Tibial nerve (tissue), 4 donors: ENCODE results near the gene STPG1. TPM values are rescaled to one million over a fixed set of nuclear protein-coding genes. Genes with fewer than 3 reads are reported as not detected.
"Not testable (repeated sequence)": the region's sequence is repeated elsewhere in the genome, so short reads cannot be mapped to it uniquely, and the experiment has no call there.

Experiments used
- DNase-seq, 2 donors: peaks; one replicate each; pipeline ENCODE4 v3.0.0-alpha.2; 2019; ENCODE audit warnings: low spot score in 2 of 2
- H3K27ac ChIP-seq, 4 donors: fragments of 200-600 bp; sonication (generic) in 3 of 4; one replicate each; pipeline ENCODE4 v1.5.1; 2017 to 2019; ENCODE audit warnings: mild to moderate bottlenecking in 1 of 4
- H3K27me3 ChIP-seq, 2 donors: fragments of 200-600 bp; sonication (generic) in 1 of 2; one replicate each; pipeline versions ENCODE4 v1.5.1 to v1.6.0; 2017 to 2019
- H3K36me3 ChIP-seq, 3 donors: fragments of 200-600 bp; sonication (generic); one replicate each; pipeline ENCODE4 v1.5.1; 2018 to 2019
- H3K4me1 ChIP-seq, 4 donors: fragments of 200-600 bp; sonication (generic) in 3 of 4; one replicate each; pipeline ENCODE4 v1.5.1; 2017 to 2019
- H3K4me3 ChIP-seq, 4 donors: fragments of 200-600 bp; sonication (generic) in 3 of 4; one replicate each; pipeline ENCODE4 v1.5.1; 2017 to 2019; ENCODE audit warnings: mild to moderate bottlenecking in 1 of 4, moderate library complexity in 1 of 4
- H3K9me3 ChIP-seq, 4 donors: fragments of 200-600 bp; sonication (generic) in 3 of 4; one replicate each; pipeline ENCODE4 v1.5.1; 2017 to 2019
- EP300 ChIP-seq, 2 donors: sonication (generic); formaldehyde crosslinking; IDR thresholded peaks; one replicate each; pipeline ENCODE4 v1.6.1; 2017; ENCODE audit warnings: antibody characterized with exemption in 2 of 2, mild to moderate bottlenecking in 1 of 2
- POLR2A ChIP-seq, 2 donors: fragments of 450-650 bp; IDR thresholded peaks; one replicate each; pipeline ENCODE4 v1.6.1; 2017; ENCODE audit warnings: antibody characterized with exemption in 2 of 2, mild to moderate bottlenecking in 2 of 2, moderate library complexity in 2 of 2
- WGBS, 2 donors: methylation state at CpG; one replicate each; pipeline ENCODE4 v1.1.5; 2018; 5-methylcytosine and 5-hydroxymethylcytosine counted together
- total RNA-seq, 4 donors: library from RNA; depleted of rRNA; stranded (reverse); fragments of >200 nt; gene quantifications; one replicate each; pipeline ENCODE4 v1.1.0, GENCODE V29; 2016
- TF ChIP-seq, protein P1 (sequence below), 5 experiments: fragments of 200-600 bp in 3 of 5; fragments of 450-650 bp in 2 of 5; sonication (generic) in 3 of 5; IDR thresholded peaks; one replicate each; pipeline ENCODE4 v1.5.1; 2016 to 2019; ENCODE audit warnings: antibody characterized with exemption in 5 of 5, mild to moderate bottlenecking in 3 of 5, moderate library complexity in 2 of 5

STPG1 gene, protein sequence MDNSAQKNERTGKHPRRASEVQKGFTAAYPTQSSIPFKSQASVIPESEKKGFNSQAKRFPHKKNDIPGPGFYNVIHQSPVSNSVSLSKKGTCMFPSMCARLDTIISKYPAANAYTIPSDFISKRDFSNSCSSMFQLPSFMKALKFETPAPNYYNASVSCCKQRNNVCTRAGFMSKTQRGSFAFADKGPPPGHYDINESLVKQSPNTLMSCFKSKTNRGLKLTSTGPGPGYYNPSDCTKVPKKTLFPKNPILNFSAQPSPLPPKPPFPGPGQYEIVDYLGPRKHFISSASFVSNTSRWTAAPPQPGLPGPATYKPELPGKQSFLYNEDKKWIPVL
- 1 to 10 TPM; 1.5 to 5.7 (median 3.0) TPM for total RNA-seq

DNA sequence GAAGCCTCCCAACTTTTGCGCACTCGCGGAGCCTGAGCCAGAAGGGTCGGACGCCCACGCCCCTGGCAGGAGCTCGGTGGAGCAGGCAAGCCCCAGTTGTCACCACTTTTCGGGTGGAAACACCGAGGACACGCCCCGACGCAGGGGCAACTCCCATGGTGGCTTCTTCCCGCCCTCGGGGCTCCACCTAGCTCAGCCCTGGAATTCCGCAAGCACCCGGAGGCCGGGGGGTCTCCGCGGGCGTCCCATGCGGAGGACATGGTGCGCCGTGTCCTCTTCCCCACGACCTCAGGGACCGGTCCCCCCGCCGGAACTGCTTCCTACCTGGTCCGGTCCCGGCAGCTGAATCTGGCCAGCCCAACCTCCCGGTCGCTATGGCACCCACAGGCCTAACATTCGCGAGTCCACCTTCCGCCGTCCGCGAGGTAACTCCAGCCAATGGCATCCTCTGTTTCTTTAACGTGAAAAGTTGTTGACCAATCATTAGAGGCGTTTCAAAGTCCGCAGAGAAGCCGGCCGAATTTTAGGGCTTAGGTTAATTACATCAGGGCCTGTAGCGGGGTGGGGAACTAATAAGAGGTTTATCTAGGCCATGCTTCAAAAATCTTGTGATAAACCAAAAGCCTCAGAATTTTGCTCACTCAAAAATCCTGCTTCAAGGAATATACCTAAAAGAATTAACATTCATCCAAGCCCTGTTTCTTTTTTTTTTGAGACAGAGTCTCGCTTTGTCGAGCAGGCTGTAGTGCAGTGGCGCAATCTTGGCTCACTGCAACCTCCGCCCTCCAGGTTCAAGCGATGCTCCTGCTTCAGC is at the start of gene STPG1:
STPG1 (minus strand) TSS at position 433 of the 814 bp plus-strand sequence. CDS start 12,394 bp downstream, outside the sequence.
- peak within 1 kb of the TSS; percentile 44 to 78 (median 68) for H3K4me3 ChIP-seq
- TF ChIP-seq POLR2A (IDR thresholded peaks at IDR 0.05) (no peak), EP300 (IDR thresholded peaks at IDR 0.05) (no peak)
- TF ChIP-seq, protein P1, sequence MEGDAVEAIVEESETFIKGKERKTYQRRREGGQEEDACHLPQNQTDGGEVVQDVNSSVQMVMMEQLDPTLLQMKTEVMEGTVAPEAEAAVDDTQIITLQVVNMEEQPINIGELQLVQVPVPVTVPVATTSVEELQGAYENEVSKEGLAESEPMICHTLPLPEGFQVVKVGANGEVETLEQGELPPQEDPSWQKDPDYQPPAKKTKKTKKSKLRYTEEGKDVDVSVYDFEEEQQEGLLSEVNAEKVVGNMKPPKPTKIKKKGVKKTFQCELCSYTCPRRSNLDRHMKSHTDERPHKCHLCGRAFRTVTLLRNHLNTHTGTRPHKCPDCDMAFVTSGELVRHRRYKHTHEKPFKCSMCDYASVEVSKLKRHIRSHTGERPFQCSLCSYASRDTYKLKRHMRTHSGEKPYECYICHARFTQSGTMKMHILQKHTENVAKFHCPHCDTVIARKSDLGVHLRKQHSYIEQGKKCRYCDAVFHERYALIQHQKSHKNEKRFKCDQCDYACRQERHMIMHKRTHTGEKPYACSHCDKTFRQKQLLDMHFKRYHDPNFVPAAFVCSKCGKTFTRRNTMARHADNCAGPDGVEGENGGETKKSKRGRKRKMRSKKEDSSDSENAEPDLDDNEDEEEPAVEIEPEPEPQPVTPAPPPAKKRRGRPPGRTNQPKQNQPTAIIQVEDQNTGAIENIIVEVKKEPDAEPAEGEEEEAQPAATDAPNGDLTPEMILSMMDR (IDR thresholded peaks at IDR 0.05), result no peak
- peak within 1 kb of the TSS in 2 of 4 donors; percentile 70 to 78 for H3K27ac ChIP-seq
- H3K9me3 ChIP-seq, result no peaks in the 10 kb centered on the region
- 9 to 10% methylated on average over 45 to 48 of the region's 48 CpGs for WGBS, 2 donors
- H3K27me3 ChIP-seq, result no peaks in the 10 kb centered on the region
- peak; percentile 41 to 83 for DNase-seq
- H3K36me3 ChIP-seq, result no peaks in the 10 kb centered on the region
- peaks cover 0 to 37% (median 19%) of the 10 kb centered on the region in 4 donors for H3K4me1 ChIP-seq

DNA sequence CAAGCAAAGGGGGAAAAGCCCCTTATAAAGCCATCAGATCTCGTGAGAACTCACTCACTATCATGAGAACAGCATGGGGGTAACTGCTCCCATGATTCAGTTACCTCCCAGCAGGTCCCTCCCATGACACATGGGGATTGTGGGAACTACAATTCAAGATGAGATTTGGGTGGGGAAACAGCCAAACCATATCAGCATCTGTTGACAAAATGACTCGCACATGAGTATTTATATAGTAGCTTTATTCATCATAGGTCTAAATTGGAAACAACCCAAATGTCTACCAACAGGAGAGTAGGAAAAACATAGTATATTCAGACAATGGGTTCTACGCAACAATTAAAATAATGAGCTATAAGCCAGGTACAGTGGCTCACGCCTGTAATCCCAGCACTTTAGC is 48.5 kb upstream of the STPG1 start:
- H3K9me3 ChIP-seq, H3K4me3 ChIP-seq, DNase-seq, H3K27ac ChIP-seq, H3K27me3 ChIP-seq, H3K4me1 ChIP-seq: not testable (repeated sequence)
- WGBS, 2 donors, result 91 to 94% methylated on average over 4 of the region's 4 CpGs
- H3K36me3 ChIP-seq, result peaks cover 0 to 83% (median 0%) of the 10 kb centered on the region in 3 donors

DNA sequence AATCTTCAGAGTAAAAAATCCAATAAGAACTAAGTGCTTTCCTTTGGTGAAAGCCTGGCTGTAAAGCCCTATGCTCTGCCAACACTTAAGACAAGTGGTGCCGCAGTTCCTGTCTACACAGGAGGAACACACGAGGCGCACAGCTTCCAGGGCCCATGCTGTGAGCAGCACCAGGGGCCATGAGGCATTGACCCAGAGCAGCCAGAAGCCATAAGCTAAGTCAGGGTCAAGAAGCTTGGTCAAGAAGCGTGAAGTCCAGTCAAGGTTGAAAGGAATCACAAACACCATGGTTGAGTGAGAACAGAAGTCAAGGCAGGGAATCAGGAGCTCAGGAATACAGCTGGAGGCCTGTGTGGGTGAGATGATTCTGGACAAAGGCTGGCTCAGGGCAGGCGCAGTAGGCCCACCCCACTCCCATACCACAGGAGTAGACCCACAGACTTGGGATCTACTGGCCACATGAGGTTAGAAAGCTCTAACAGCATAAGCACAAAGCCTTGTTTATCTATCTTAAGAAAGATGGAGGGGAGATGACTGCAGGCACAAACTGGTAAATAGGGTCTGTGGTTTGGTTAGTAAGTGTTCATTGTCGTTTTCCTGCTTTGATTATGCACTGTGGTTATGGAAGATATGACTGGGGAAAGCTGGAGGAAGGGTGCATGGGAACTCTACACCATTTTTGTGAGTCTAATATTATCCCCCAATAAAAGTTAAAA is 46.1 kb upstream of the STPG1 start:
- peaks cover 0 to 85% (median 0%) of the 10 kb centered on the region in 3 donors for H3K36me3 ChIP-seq
- no peak for DNase-seq
- TF ChIP-seq, protein P1 (IDR thresholded peaks at IDR 0.05), result no peak
- TF ChIP-seq EP300 (IDR thresholded peaks at IDR 0.05) (no peak), POLR2A (IDR thresholded peaks at IDR 0.05) (no peak)
- no peaks in the 10 kb centered on the region for H3K4me1 ChIP-seq
- WGBS, 2 donors, result 84 to 89% methylated on average over 6 of the region's 6 CpGs
- no peaks in the 10 kb centered on the region for H3K27me3 ChIP-seq
- no peaks in the 10 kb centered on the region for H3K9me3 ChIP-seq
- H3K27ac ChIP-seq, result no peak overlapping the region
- H3K4me3 ChIP-seq, result no peak overlapping the region

DNA sequence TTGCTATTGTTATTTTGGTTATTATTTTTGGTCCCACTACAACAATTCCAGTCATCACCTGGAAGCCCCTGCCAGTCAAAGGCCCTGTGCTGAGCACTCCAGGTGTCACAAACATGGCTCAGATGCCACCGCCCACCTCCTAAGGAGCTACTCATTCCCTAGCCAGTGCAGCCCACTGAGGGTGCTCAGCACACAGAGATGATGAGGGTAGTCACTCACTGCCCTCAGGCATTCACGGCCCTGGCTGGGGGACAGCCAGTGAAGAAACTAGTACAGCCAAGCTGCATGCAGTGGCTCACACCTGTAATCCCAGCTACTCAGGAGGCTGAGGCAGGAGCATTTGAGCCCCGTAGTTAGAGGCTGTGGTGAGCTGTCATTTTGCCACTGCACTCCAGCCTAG is 44.3 kb upstream of the STPG1 start:
- DNase-seq, result no peak
- peaks cover 0 to 93% (median 0%) of the 10 kb centered on the region in 3 donors for H3K36me3 ChIP-seq

DNA sequence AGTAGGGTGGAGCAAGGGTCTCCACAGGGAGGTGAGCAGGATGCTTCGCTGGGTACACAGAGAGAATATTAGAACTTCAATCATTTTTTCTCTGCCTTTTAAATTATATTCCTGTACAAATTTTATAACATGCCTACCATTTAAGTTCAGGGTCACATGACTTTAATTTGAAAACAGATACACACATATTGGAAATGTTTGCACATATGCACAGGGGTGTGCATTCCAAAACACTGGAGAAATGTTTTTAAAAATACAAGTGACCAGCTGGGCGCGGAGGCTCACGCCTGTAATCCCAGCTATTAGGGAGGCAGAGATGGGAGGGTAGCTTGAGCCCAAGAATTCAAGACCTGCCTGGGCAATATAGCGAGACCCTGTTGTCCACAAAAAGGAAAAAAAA is 41.7 kb upstream of the STPG1 start:
- Histone ChIP-seq H3K4me3 (no peak overlapping the region), H3K27me3 (no peaks in the 10 kb centered on the region), H3K4me1 (no peaks in the 10 kb centered on the region), H3K27ac (no peak overlapping the region), H3K9me3 (no peaks in the 10 kb centered on the region), H3K36me3 (peaks cover 0 to 88% (median 0%) of the 10 kb centered on the region in 3 donors)
- DNase-seq, result no peak
- 93 to 95% methylated on average over 5 of the region's 5 CpGs for WGBS, 2 donors
- no peak for TF ChIP-seq EP300 (IDR thresholded peaks at IDR 0.05)
- TF ChIP-seq, protein P1 (IDR thresholded peaks at IDR 0.05), result no peak
- no peak for TF ChIP-seq POLR2A (IDR thresholded peaks at IDR 0.05)

More for the DNA sequence above, 44.3 kb upstream of the STPG1 start:
- no peaks in the 10 kb centered on the region for H3K27me3 ChIP-seq
- H3K4me3 ChIP-seq, result no peak overlapping the region
- no peaks in the 10 kb centered on the region for H3K4me1 ChIP-seq
- 89 to 93% methylated on average over 3 of the region's 3 CpGs for whole genome bisulfite sequencing, 2 donors
- no peak overlapping the region for H3K27ac ChIP-seq
- TF ChIP-seq, protein P1 (IDR thresholded peaks at IDR 0.05), result no peak
- no peak for TF ChIP-seq POLR2A (IDR thresholded peaks at IDR 0.05)
- TF ChIP-seq EP300 (IDR thresholded peaks at IDR 0.05), result no peak
- H3K9me3 ChIP-seq, result no peaks in the 10 kb centered on the region
